ENCODE results near the gene ZSCAN5B. TPM values are rescaled to one million over a fixed set of nuclear protein-coding genes. Genes with fewer than 3 reads are reported as not detected.

Gene ZSCAN5B
- total and polyA plus RNA-seq, 9 of the 15 experiments (the other 6 are each of a cell fraction or from before 2014, with no cell fraction given), result 0.03 to 0.07 TPM; not detected in 7

DNA sequence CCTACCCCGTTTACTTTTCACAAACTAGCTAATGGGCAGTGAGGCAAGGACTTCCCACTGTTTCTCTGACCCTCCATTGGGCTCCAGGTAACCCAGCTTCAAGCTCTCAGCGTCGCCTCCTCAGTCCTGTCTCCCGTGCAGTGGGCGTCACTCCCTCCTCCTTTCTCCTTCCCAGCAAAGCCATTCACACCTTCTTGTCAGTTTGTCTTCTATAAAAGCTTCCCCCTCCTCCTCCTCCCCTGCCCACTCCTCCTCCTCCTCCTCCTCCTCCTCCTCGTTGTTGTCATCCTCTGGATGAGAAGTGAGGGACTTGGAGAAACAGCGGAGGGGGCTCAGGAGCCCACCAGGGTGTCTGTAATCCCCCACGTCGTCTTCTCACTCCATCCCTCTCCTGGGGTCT, 23.5 kb downstream of the ZSCAN5B start (continued):
- TF ChIP-seq, protein P1, sequence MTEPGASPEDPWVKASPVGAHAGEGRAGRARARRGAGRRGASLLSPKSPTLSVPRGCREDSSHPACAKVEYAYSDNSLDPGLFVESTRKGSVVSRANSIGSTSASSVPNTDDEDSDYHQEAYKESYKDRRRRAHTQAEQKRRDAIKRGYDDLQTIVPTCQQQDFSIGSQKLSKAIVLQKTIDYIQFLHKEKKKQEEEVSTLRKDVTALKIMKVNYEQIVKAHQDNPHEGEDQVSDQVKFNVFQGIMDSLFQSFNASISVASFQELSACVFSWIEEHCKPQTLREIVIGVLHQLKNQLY (CRISPR knock-in tag; conservative IDR thresholded peaks at IDR 0.05), result no peak

DNA sequence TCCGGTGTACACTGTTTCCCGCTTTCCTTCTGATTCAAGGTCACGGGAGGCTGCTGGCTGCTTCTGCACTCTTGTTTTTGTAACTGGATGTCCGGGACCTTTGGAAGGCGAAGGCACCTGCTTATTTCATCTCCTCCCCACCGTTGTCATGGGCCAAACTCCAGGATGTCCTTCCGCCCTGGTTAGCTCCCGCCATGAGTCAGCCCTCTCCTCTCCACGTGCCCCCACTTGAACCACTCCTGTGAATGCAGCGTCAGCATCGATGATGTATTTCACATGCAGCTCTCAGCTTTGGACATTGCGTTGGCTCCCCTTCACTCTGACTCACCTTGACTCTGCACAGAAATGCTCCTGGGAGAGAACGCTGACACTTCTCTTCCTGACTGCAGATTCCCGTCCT, 27.3 kb downstream of the ZSCAN5B start:
- Histone ChIP-seq H3K9me1 (ENCODE audit: control insufficient read depth, insufficient read depth, low read length) (no peaks in the 10 kb centered on the region), H3K9ac (ENCODE audit: insufficient read depth in 1 of 2, low read depth in 2 of 2, low read length in 2 of 2) (no peak overlapping the region), H3K79me2 (ENCODE audit: control insufficient read depth, insufficient read depth, low read length) (no peaks in the 10 kb centered on the region), H2AFZ (ENCODE audit: low read depth, low read length) (no peak overlapping the region), H3K4me1 (replicated peaks in 1 of 2; ENCODE audit: control insufficient read depth in 2 of 2, insufficient read depth in 2 of 2, low read length in 2 of 2) (peaks cover 0 to 10% of the 10 kb centered on the region in 2 experiments; a peak in 3 of 5 replicates), H3K9me3 (replicated peaks; ENCODE audit: control insufficient read depth, insufficient read depth, low read depth, low read length) (no peaks in the 10 kb centered on the region), H3K27ac (ENCODE audit: extremely low read depth, low read depth, low read length) (no peak overlapping the region), H3K4me3 (no peak overlapping the region), H3K4me2 (ENCODE audit: insufficient read depth, low read length) (0 out of 2 replicates have a peak overlapping the region, but pooled peaks have one; percentile 24), H4K20me1 (replicated peaks; ENCODE audit: control insufficient read depth, insufficient read depth, low read length) (no peaks in the 10 kb centered on the region; the same call in 1 of the 2 replicates), H3K36me3 (ENCODE audit: control insufficient read depth, insufficient read depth, low read length) (no peaks in the 10 kb centered on the region), H3K27me3 (ENCODE audit: control insufficient read depth in 2 of 2, insufficient read depth in 2 of 2, low read length in 2 of 2) (peaks cover 0 to 11% of the 10 kb centered on the region in 2 experiments; a peak in 1 of 5 replicates)
- ChIA-PET POLR2A (interaction anchor here (0.6 to 1.1 kb wide), 2 partner anchors 12 to 108 kb away, joined by 3 read pairs; no protein-coding TSS in a partner anchor), CTCF (ENCODE audit: low intra/inter-chr PET ratio) (no interaction called here)
- FAIRE-seq (peak; percentile 65), DNase-seq (ENCODE audit: extremely low read depth in 1 of 4, low spot score in 3 of 4) (peak; percentile 36 to 49 (median 45)), ATAC-seq (peak; percentile 61)
- intact Hi-C loops (cut with micrococcal nuclease) (loop anchor here (5.0 kb wide), 1 partner anchor 162 kb away; no protein-coding TSS in a partner anchor), in situ Hi-C loops (cut with MboI) (no loop called here)
- BruUV-seq (replicated peaks), result no TSS peak
- 17% methylated on average over 13 of the region's 14 CpGs for WGBS (ENCODE audit: insufficient coverage, low coverage, missing lambda C conversion rate)
- TF ChIP-seq FOSL1 (tag; conservative IDR thresholded peaks at IDR 0.05) (peak; percentile 86), L3MBTL2 (IDR thresholded peaks at IDR 0.05) (peak; percentile 61; the same call in 1 of the 2 replicates), RFX1 (IDR thresholded peaks at IDR 0.05) (no peak), CBX1 (IDR thresholded peaks at IDR 0.05; ENCODE audit: low read depth) (no peak), WHSC1 (IDR thresholded peaks at IDR 0.05; ENCODE audit: low read length) (no peak), C11orf30 (IDR thresholded peaks at IDR 0.05; ENCODE audit: low read depth) (peak; percentile 90), FOXJ3 (CRISPR knock-in tag; IDR thresholded peaks at IDR 0.05) (no peak), GATAD2B (IDR thresholded peaks at IDR 0.05; ENCODE audit: borderline replicate concordance) (no peak), ARID2 (IDR thresholded peaks at IDR 0.05) (no peak), SRF (CRISPR knock-in tag; IDR thresholded peaks at IDR 0.05) (peak in 1 of 2 experiments; percentile 60; a peak in 1 of 4 replicates), NFE2L1 (tag; IDR thresholded peaks at IDR 0.05; ENCODE audit: borderline replicate concordance, low read depth) (no peak), MAFG (tag; conservative IDR thresholded peaks at IDR 0.05) (peak; percentile 85), NBN (IDR thresholded peaks at IDR 0.05; ENCODE audit: low read depth) (no peak), RBM14 (IDR thresholded peaks at IDR 0.05; ENCODE audit: borderline replicate concordance, insufficient read depth, low read depth, low read length) (no peak), JUN (IDR thresholded peaks at IDR 0.05; ENCODE audit: borderline replicate concordance, low read depth, low read length) (peak; percentile 68; the same call in 1 of the 2 replicates), JUN (CRISPR knock-in tag; IDR thresholded peaks at IDR 0.05; ENCODE audit: borderline replicate concordance) (no peak), POLR3A (IDR thresholded peaks at IDR 0.05; ENCODE audit: borderline replicate concordance, extremely low read depth, insufficient read depth, insufficient read length) (no peak), CSDE1 (IDR thresholded peaks at IDR 0.05) (no peak), NR3C1 (CRISPR knock-in tag; IDR thresholded peaks at IDR 0.05) (no peak), ZBTB17 (CRISPR knock-in tag; IDR thresholded peaks at IDR 0.05) (no peak), TBP (optimal IDR thresholded peaks at IDR 0.05; ENCODE audit: low read depth, low read length) (no peak)
- TF ChIP-seq, protein P2, sequence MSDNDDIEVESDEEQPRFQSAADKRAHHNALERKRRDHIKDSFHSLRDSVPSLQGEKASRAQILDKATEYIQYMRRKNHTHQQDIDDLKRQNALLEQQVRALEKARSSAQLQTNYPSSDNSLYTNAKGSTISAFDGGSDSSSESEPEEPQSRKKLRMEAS (CRISPR knock-in tag; IDR thresholded peaks at IDR 0.05), result peak; percentile 57
